ENCODE data around the gene FAM151A.

Gene FAM151A

GRCh38 chr1:54575605-54576290, 47.6 kb downstream of the FAM151A start:
- DNase-seq, result no peak

GRCh38 chr1:54575161-54575560, 48.2 kb downstream of the FAM151A start:
- no peak for DNase-seq

GRCh38 chr1:54574158-54574778, 49.1 kb downstream of the FAM151A start:
- no peak for DNase-seq

GRCh38 chr1:54572542-54572850, 50.8 kb downstream of the FAM151A start:
- no peak for DNase-seq

GRCh38 chr1:54571803-54572541, 51.4 kb downstream of the FAM151A start:
- no peak for DNase-seq

- no peak for DNase-seq
Observed at GRCh38 chr1:54571326-54571725, 52.0 kb downstream of the FAM151A start.

GRCh38 chr1:54570161-54570560, 53.2 kb downstream of the FAM151A start:
- no peak for DNase-seq

GRCh38 chr1:54569339-54569738, 54.0 kb downstream of the FAM151A start:
- peak; percentile 20 for DNase-seq

GRCh38 chr1:54567961-54568360, 55.4 kb downstream of the FAM151A start:
- DNase-seq, result peak; percentile 5

- DNase-seq, result no peak
Observed at GRCh38 chr1:54566438-54567141, 56.7 kb downstream of the FAM151A start.

GRCh38 chr1:54565113-54565501, 58.2 kb downstream of the FAM151A start:
- DNase-seq, result no peak

- no peak for DNase-seq
Observed at GRCh38 chr1:54564312-54565112, 58.8 kb downstream of the FAM151A start.

GRCh38 chr1:54559771-54560231, 63.5 kb downstream of the FAM151A start:
- DNase-seq, result no peak

Data from HCEC 1CT (cell line).